ENCODE measurements around the gene ZNF750. TPM values are rescaled to one million over a fixed set of nuclear protein-coding genes. Genes with fewer than 3 reads are reported as not detected.
A peak's percentile ranks its signal among the peaks of the same experiment; 100 is the strongest.

The ZNF750 gene
- total and polyA plus RNA-seq, 2 of the 13 experiments (the other 11 are each of a cell fraction or from before 2014, with no cell fraction given) = not detected

- TF ChIP-seq ZNF292 (CRISPR knock-in tag; IDR thresholded peaks at IDR 0.05; ENCODE audit: borderline replicate concordance, low read depth) (peak; percentile 50; the same call in 1 of the 2 replicates), ZFP37 (CRISPR knock-in tag; IDR thresholded peaks at IDR 0.05; ENCODE audit: borderline replicate concordance) (0 out of 2 replicates have a peak, but pooled peaks have one; percentile 22), ZNF687 (CRISPR knock-in tag; IDR thresholded peaks at IDR 0.05) (peak; percentile 75), TP53 (CRISPR knock-in tag; conservative IDR thresholded peaks at IDR 0.05) (no peak), AKNA (CRISPR knock-in tag; IDR thresholded peaks at IDR 0.05; ENCODE audit: borderline replicate concordance) (no peak), THRA (CRISPR knock-in tag; IDR thresholded peaks at IDR 0.05; ENCODE audit: borderline replicate concordance) (0 out of 2 replicates have a peak, but pooled peaks have one; percentile 17), ZNF205 (CRISPR knock-in tag; IDR thresholded peaks at IDR 0.05) (no peak), RAD21 (CRISPR knock-in tag; IDR thresholded peaks at IDR 0.05) (peak; percentile 65; the same call in 1 of the 2 replicates), THYN1 (CRISPR knock-in tag; IDR thresholded peaks at IDR 0.05; ENCODE audit: borderline replicate concordance, low read depth) (no peak), POLR2A (IDR thresholded peaks at IDR 0.05; ENCODE audit: insufficient read depth in 1 of 2, low read depth in 2 of 2, low read length in 2 of 2) (no peak), ZNF143 (CRISPR knock-in tag; IDR thresholded peaks at IDR 0.05) (no peak), ARID4A (CRISPR knock-in tag; IDR thresholded peaks at IDR 0.05; ENCODE audit: borderline replicate concordance) (no peak), NFYC (CRISPR knock-in tag; IDR thresholded peaks at IDR 0.05) (no peak), ZMYM2 (CRISPR knock-in tag; IDR thresholded peaks at IDR 0.05) (no peak)
Measured at GRCh38 chr17:82876602-82877379, 37.0 kb upstream of the ZNF750 start (continued).
